ENCODE data around the gene KCNA3. TPM values are rescaled to one million over a fixed set of nuclear protein-coding genes. Genes with fewer than 3 reads are reported as not detected.
"Not testable (repeated sequence)": the region's sequence is repeated elsewhere in the genome, so short reads cannot be mapped to it uniquely, and the experiment has no call there.

KCNA3 gene
- total RNA-seq, 2 experiments from 2014 or later, result 23.9 to 24.3 TPM

DNA sequence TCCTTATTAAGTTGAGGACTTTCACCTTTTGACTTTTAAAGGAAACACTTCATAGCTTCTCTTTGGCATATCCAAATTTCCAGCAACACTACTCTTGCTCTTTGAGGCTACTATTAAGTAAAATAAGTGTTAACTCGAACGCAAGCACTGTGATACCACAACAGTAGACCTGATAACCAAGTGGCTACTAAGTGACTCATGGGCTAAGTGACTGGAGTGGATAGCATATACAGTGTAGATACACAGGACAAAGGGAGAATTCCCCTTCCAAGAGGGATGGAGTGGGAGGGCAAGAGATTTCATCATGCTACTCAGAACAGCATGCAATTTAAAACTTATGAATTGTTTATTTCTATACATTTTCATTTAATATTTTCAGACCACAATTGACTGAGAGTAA, 9.8 kb upstream of the KCNA3 start:
- ChIA-PET CTCF (interaction anchor here (1.0 kb wide), 1 partner anchor 11 kb away, joined by 4 read pairs; no protein-coding TSS in a partner anchor), POLR2A (interaction anchor here (0.9 kb wide), 1 partner anchor 9 kb away, joined by 3 read pairs; the partner anchor contains the start of gene KCNA3)

GRCh38 chr1:110682898-110683297, 8.2 kb upstream of the KCNA3 start:
- POLR2A ChIA-PET, result no interaction called here
- CTCF ChIA-PET, result no interaction called here

GRCh38 chr1:110680036-110680735, 5.4 kb upstream of the KCNA3 start:
- CTCF ChIA-PET, result interaction anchor here (0.8 to 1.1 kb wide), 2 partner anchors 8 to 86 kb away, joined by 3 read pairs; no protein-coding TSS in a partner anchor
- POLR2A ChIA-PET, result no interaction called here

- ChIA-PET POLR2A (no interaction called here), CTCF (interaction anchor here (2.0 kb wide), 1 partner anchor 58 kb away, joined by 14 read pairs; no protein-coding TSS in a partner anchor)
Observed at GRCh38 chr1:110677526-110677925, 2.8 kb upstream of the KCNA3 start.

GRCh38 chr1:110676970-110677369, 2.2 kb upstream of the KCNA3 start:
- ChIA-PET POLR2A (no interaction called here), CTCF (interaction anchor here (1.2 to 2.0 kb wide), 3 partner anchors 57 to 89 kb away, joined by 5 to 14 read pairs (median 5); no protein-coding TSS in a partner anchor)

DNA sequence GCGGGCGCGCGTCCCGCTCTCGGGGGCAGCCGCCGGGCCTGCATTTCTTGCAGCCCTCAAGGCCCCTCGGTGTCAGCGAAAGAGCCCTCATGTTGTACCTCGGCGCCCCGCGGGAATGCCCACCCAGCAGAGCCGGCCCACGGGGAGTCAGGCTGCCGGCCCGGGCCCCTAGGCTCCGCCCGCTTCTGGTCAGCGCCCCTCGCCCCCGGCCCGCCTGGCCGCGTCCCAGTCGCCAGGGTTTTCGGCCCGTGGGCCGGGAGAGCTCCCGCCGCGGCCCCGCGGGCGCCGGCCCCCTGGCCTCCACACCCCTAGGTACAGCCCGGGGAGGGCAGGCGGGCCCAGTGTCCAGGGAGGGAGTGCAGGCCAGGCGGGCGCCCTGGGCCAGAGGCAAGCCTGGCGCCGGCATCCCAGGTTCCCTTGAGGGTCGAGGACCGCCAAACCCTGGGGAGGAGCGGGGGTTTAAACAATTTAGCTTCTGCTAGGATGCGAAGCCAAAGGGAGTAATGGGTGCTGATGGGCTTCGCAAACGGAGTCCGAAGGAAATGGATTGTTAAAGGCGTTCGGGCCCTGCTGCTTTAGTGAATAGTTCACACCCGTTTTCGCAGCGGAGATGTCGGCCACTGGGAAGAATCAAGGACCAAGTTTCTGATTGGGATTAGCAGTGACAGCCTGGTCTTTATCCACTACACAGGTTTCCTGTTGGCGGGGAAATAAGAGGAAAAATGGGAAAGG, 486 bp upstream of the KCNA3 start:
- POLR2A ChIA-PET, result interaction anchor here (1.5 to 3.5 kb wide), 2 partner anchors 9 to 28 kb away, joined by 3 to 18 read pairs; no protein-coding TSS in a partner anchor

DNA sequence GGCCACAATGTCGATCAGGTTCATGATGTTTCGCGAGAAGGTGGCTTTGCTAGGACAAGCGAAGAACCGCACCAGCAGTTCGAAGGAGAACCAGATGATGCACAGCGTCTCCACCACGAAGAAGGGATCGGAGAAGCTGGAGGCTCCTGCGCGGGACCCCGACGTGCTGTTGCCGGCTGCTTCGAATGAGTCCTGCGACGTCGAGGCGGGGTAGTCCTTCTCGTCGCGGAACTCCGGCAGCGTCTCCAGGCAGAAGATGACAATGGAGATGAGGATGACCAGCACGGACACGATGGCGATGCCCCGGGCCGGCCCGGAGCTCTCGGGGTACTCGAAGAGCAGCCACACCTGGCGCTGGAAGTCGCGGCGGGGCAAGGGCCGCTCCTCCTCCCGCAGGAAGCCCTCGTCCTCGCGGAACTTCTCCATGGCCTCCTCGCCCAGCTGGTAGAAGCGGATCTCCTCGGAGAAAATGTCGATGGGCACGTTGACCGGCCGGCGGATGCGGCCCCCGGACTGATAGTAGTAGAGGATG, 869 bp downstream of the KCNA3 start:
- POLR2A ChIA-PET, result interaction anchor here (0.6 to 3.5 kb wide), 7 partner anchors 26 to 922 kb away, joined by 3 to 18 read pairs (median 3); no protein-coding TSS in a partner anchor
- CTCF ChIA-PET, result interaction anchor here (0.9 to 4.7 kb wide), 9 partner anchors 10 to 205 kb away, joined by 3 to 26 read pairs (median 5); no protein-coding TSS in a partner anchor

More for the DNA sequence above, 486 bp upstream of the KCNA3 start:
- CTCF ChIA-PET, result interaction anchor here (0.7 to 4.7 kb wide), 8 partner anchors 11 to 120 kb away, joined by 3 to 26 read pairs (median 5); no protein-coding TSS in a partner anchor

DNA sequence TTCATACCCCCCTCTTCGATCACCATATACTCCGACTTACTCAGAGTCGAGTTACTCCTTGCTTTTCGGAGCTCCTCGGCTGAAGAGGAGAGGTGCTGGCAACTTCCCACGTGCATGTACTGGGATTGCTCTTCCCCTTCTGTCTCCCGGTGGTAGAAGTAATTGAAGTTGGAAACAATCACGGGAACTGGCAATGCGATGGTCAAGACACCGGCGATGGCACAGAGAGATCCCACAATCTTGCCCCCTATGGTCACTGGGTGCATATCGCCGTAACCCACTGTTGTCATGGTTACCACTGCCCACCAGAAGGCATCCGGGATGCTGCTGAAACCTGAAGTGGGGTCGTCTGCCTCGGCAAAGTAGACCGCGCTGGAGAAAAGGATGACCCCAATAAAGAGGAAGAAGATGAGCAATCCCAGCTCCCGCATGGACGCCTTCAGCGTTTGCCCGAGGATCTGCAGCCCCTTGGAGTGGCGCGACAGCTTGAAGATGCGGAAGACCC, 1.5 kb downstream of the KCNA3 start:
- POLR2A ChIA-PET, result interaction anchor here (0.5 to 3.5 kb wide), 6 partner anchors 26 to 206 kb away, joined by 3 to 18 read pairs (median 5); no protein-coding TSS in a partner anchor

DNA sequence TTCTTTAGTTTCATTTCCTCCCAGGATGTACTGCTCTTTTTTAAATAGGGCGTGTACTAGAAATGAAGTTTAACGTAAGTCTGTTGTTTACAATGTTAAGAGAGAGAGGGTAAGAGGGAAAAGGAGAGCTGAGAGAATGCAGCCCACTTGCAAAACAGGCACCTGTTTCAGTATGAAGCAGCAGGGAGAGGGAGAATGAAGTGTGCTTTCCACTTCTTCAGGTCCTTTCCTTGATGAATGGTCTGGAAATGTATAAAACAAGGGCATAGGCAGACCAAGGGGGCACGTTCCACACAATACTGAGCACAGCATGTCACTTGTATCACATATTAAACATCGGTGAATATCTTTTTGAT, 2.0 kb downstream of the KCNA3 start:
- CTCF ChIA-PET, result interaction anchor here (0.8 to 4.7 kb wide), 7 partner anchors 8 to 114 kb away, joined by 3 to 26 read pairs (median 5); no protein-coding TSS in a partner anchor
- POLR2A ChIA-PET, result interaction anchor here (1.0 to 3.5 kb wide), 3 partner anchors 25 to 201 kb away, joined by 3 to 18 read pairs (median 8); no protein-coding TSS in a partner anchor

More for the DNA sequence above, 1.5 kb downstream of the KCNA3 start:
- CTCF ChIA-PET, result interaction anchor here (0.9 to 4.7 kb wide), 8 partner anchors 11 to 206 kb away, joined by 3 to 26 read pairs (median 5); no protein-coding TSS in a partner anchor

GRCh38 chr1:110672001-110672752, 2.6 kb downstream of the KCNA3 start:
- CTCF ChIA-PET, result interaction anchor here (0.7 to 4.7 kb wide), 6 partner anchors 9 to 115 kb away, joined by 3 to 26 read pairs (median 3); no protein-coding TSS in a partner anchor
- POLR2A ChIA-PET, result interaction anchor here (1.5 to 3.5 kb wide), 2 partner anchors 25 to 37 kb away, joined by 8 to 18 read pairs; no protein-coding TSS in a partner anchor

DNA sequence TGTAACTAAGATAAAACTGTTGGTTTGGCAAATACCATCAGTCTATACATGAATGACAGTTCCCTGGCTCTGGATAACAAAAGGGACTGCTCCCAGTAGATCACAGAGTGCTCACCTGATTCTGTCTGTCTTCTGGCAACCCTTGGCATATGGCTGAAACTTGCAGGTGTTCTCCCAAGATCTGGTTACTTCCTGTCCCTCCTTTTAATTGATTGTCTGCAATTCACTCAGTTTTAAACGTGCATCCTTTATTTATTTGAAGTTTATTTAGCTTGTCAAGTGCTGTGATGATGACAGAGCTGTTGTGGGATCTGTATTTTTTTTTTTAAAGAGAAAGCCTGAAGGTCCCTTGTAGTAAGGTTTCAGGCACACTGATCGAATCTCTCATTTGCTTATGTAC, 3.4 kb downstream of the KCNA3 start:
- ChIA-PET POLR2A (interaction anchor here (3.5 kb wide), 1 partner anchor 24 kb away, joined by 18 read pairs; no protein-coding TSS in a partner anchor), CTCF (interaction anchor here (1.2 to 4.7 kb wide), 2 partner anchors 24 to 52 kb away, joined by 3 to 26 read pairs; no protein-coding TSS in a partner anchor)

GRCh38 chr1:110668549-110668948, 6.2 kb downstream of the KCNA3 start:
- CTCF ChIA-PET, result interaction anchor here (0.7 to 1.7 kb wide), 3 partner anchors 21 to 37 kb away, joined by 3 to 5 read pairs (median 5); no protein-coding TSS in a partner anchor
- POLR2A ChIA-PET, result interaction anchor here (0.6 kb wide), 2 partner anchors 25 to 562 kb away, joined by 3 read pairs; no protein-coding TSS in a partner anchor

GRCh38 chr1:110667776-110668175, 7.0 kb downstream of the KCNA3 start:
- CTCF ChIA-PET, result interaction anchor here (1.4 to 1.7 kb wide), 2 partner anchors 20 to 37 kb away, joined by 5 read pairs; no protein-coding TSS in a partner anchor
- POLR2A ChIA-PET, result no interaction called here

- ChIA-PET POLR2A (no interaction called here), CTCF (interaction anchor here (1.4 kb wide), 1 partner anchor 15 kb away, joined by 5 read pairs; no protein-coding TSS in a partner anchor)
Observed at GRCh38 chr1:110663241-110663640, 11.5 kb downstream of the KCNA3 start.

DNA sequence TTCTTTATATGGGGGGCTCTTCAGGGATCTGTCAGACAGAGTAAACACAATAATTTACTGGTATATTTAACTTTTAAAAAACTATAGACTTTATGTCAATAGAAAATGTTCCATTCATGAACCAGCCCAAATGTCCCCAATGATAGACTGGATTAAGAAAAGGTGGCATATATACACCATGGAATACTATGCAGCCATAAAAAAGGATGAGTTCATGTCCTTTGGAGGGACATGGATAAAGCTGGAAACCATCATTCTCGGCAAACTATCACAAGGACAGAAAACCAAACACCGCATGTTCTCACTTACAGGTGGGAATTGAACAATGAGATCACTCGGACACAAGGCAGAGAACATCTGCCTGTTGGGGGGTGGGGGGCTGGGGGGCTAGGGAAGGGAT, 15.2 kb downstream of the KCNA3 start:
- POLR2A ChIA-PET, CTCF ChIA-PET: not testable (repeated sequence)

- POLR2A ChIA-PET, result interaction anchor here (1.3 kb wide), 1 partner anchor 13 kb away, joined by 3 read pairs; no protein-coding TSS in a partner anchor
- CTCF ChIA-PET, result interaction anchor here (0.5 to 1.6 kb wide), 3 partner anchors 14 to 37 kb away, joined by 3 to 4 read pairs (median 3); no protein-coding TSS in a partner anchor
Observed at GRCh38 chr1:110657351-110657750, 17.4 kb downstream of the KCNA3 start.

DNA sequence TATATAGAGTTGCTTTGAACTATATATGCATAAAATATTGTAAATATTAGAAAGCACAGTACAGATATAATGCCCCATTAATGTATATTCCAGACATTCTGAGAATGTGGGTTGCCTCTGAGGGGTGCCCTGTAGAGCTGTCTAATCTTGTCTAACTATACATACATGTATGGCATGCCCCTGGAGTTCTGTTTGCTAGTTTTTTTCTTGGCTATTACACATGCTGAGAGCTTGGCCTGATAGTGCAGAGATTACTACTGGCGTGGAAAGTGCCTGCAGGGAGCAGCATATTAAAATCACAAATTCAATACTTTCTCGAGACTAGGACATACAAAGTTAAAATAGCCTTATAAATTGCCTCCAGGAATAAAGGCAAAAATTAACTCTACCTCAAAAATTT, 24.1 kb downstream of the KCNA3 start:
- CTCF ChIA-PET, result interaction anchor here (1.5 kb wide), 1 partner anchor 16 kb away, joined by 4 read pairs; no protein-coding TSS in a partner anchor
- POLR2A ChIA-PET, result no interaction called here

- ChIA-PET POLR2A (interaction anchor here (0.7 to 2.9 kb wide), 3 partner anchors 10 to 224 kb away, joined by 3 to 18 read pairs (median 4); partner anchors contain the start of gene KCNA3), CTCF (interaction anchor here (1.0 to 5.1 kb wide), 9 partner anchors 12 to 120 kb away, joined by 3 to 37 read pairs (median 6); partner anchors contain the start of gene KCNA3)
Observed at GRCh38 chr1:110648417-110648816, 26.3 kb downstream of the KCNA3 start.
